Neural progenitor cell (in vitro differentiated cells): Measurements from ENCODE around the gene MCTP2. TPM values are rescaled to one million over a fixed set of nuclear protein-coding genes. Genes with fewer than 3 reads are reported as not detected.
A peak's percentile ranks its signal among the peaks of the same experiment; 100 is the strongest.

Experiments
- DNase-seq: peaks from one replicate; pipeline ENCODE4 v3.0.0-alpha.2; 2016; ENCODE audit warnings: low spot score
- H2AFZ ChIP-seq: fragments of 200-600 bp; sonication (generic); replicated peaks from 2 replicates; pipeline ENCODE4 v1.6.1; 2016; ENCODE audit warnings: antibody characterized with exemption
- H3F3A ChIP-seq: fragments of 200-600 bp; sonication (generic); 2 replicates; pipeline ENCODE4 v1.6.1; 2016; ENCODE audit warnings: antibody characterized with exemption, low read depth
- H3K27ac ChIP-seq: fragments of 200-600 bp; sonication (generic); 2 replicates; pipeline ENCODE4 v1.5.1; 2016; ENCODE audit warnings: mild to moderate bottlenecking
- H3K27me3 ChIP-seq: fragments of 200-600 bp; sonication (generic); 2 replicates; pipeline ENCODE4 v1.6.1; 2016; ENCODE audit warnings: mild to moderate bottlenecking, moderate library complexity
- H3K36me3 ChIP-seq: fragments of 200-600 bp; sonication (generic); 2 replicates; pipeline ENCODE4 v1.5.1; 2016
- H3K4me1 ChIP-seq: fragments of 200-600 bp; sonication (generic); 2 replicates; pipeline ENCODE4 v1.6.1; 2016; ENCODE audit warnings: mixed run types
- H3K4me2 ChIP-seq: fragments of 200-600 bp; sonication (generic); 2 replicates; pipeline ENCODE4 v1.6.1; 2016
- H3K4me3 ChIP-seq: fragments of 200-600 bp; sonication (generic); 2 replicates; pipeline ENCODE4 v1.5.1; 2016
- H3K79me2 ChIP-seq: fragments of 200-600 bp; sonication (generic); 2 replicates; pipeline ENCODE4 v1.6.1; 2016; ENCODE audit warnings: low read depth
- H3K9ac ChIP-seq: fragments of 200-600 bp; sonication (generic); 2 replicates; pipeline ENCODE4 v1.6.1; 2016
- H3K9me3 ChIP-seq: fragments of 200-600 bp; sonication (generic); 2 replicates; pipeline ENCODE4 v1.5.1; 2016; ENCODE audit warnings: low read depth
- H4K20me1 ChIP-seq: fragments of 200-600 bp; sonication (generic); 2 replicates; pipeline ENCODE4 v1.6.1; 2016; ENCODE audit warnings: low read depth
- H3K27ac Mint-ChIP-seq: 3 replicates; pipeline ENCODE4 v1.8.0; 2021; ENCODE audit warnings: mixed read lengths
- H3K27me3 Mint-ChIP-seq: 2 replicates; pipeline ENCODE4 v1.8.0; 2022; ENCODE audit warnings: low read depth, mild to moderate bottlenecking, inconsistent platforms, moderate library complexity, mixed read lengths; ENCODE audit not compliant: insufficient read depth
- H3K36me3 Mint-ChIP-seq: 3 replicates; pipeline ENCODE4 v1.8.0; 2021; ENCODE audit warnings: mixed read lengths
- H3K4me1 Mint-ChIP-seq: 3 replicates; pipeline ENCODE4 v1.8.0; 2021; ENCODE audit warnings: mixed read lengths
- H3K4me3 Mint-ChIP-seq: 3 replicates; pipeline ENCODE4 v1.8.0; 2021; ENCODE audit warnings: mild to moderate bottlenecking, moderate library complexity, mixed read lengths
- H3K9me3 Mint-ChIP-seq: 3 replicates; pipeline ENCODE4 v1.8.0; 2020; ENCODE audit warnings: mixed read lengths
- EZH2 ChIP-seq: fragments of 200-600 bp; sonication (generic); IDR thresholded peaks from 2 replicates; pipeline ENCODE4 v1.6.1; 2017; ENCODE audit warnings: antibody characterized with exemption, mild to moderate bottlenecking, moderate library complexity
- EZH2phosphoT487 ChIP-seq: fragments of 200-600 bp; sonication (generic); IDR thresholded peaks from 2 replicates; pipeline ENCODE4 v1.6.1; 2017; ENCODE audit warnings: antibody characterized with exemption
- total RNA-seq: library from RNA; depleted of rRNA; stranded (reverse); fragments of >200 nt; gene quantifications from 2 replicates; pipeline ENCODE4 v1.2.3, GENCODE V29; 2015; ENCODE audit warnings: low replicate concordance
- TF ChIP-seq, protein P1 (sequence below): fragments of 200-600 bp; sonication (generic); IDR thresholded peaks from 2 replicates; pipeline ENCODE4 v1.5.1; 2017; ENCODE audit warnings: antibody characterized with exemption, mild to moderate bottlenecking

The MCTP2 gene
- total RNA-seq, 1 donor from 2014 or later = 0.17 TPM

DNA sequence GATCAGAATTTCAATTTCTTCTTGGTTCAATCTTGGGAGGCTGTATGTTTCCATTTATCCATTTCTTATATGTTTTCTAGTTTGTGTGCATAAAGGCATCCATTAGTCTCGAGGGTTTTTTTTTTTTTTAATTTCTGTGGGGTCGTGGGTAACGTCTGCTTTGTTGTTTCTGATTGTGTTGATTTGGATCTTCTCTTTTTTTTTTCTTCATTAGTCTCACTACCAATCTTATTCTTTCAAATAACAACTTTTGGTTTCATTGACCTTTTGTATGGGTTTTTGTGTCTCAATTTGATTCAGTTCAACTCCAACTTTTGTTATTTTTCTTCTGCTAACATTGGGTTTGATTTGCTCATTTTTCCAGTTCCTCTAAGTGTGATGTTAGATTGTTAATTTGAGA, 48.9 kb downstream of the MCTP2 start:
- Histone ChIP-seq H3K27me3 (no peaks in the 10 kb centered on the region), H3K36me3 (no peaks in the 10 kb centered on the region), H3K27ac (no peak overlapping the region), H3K4me1 (no peaks in the 10 kb centered on the region), H3K79me2 (no peaks in the 10 kb centered on the region), H3K9me3 (no peaks in the 10 kb centered on the region), H3K4me3 (no peak overlapping the region), H4K20me1 (no peaks in the 10 kb centered on the region), H3K4me2 (no peak overlapping the region), H2AFZ (no peak overlapping the region), H3F3A (no peaks in the 10 kb centered on the region), H3K9ac (no peak overlapping the region)
- H3K27me3 Mint-ChIP-seq = no peaks in the 10 kb centered on the region
- no peaks in the 10 kb centered on the region for H3K36me3 Mint-ChIP-seq
- no peaks in the 10 kb centered on the region for H3K9me3 Mint-ChIP-seq
- no peak overlapping the region for H3K27ac Mint-ChIP-seq
- H3K4me1 Mint-ChIP-seq = peaks cover 8% of the 10 kb centered on the region
- no peak overlapping the region for H3K4me3 Mint-ChIP-seq
- TF ChIP-seq EZH2 (no peak), EZH2phosphoT487 (no peak)
- TF ChIP-seq, protein P1, sequence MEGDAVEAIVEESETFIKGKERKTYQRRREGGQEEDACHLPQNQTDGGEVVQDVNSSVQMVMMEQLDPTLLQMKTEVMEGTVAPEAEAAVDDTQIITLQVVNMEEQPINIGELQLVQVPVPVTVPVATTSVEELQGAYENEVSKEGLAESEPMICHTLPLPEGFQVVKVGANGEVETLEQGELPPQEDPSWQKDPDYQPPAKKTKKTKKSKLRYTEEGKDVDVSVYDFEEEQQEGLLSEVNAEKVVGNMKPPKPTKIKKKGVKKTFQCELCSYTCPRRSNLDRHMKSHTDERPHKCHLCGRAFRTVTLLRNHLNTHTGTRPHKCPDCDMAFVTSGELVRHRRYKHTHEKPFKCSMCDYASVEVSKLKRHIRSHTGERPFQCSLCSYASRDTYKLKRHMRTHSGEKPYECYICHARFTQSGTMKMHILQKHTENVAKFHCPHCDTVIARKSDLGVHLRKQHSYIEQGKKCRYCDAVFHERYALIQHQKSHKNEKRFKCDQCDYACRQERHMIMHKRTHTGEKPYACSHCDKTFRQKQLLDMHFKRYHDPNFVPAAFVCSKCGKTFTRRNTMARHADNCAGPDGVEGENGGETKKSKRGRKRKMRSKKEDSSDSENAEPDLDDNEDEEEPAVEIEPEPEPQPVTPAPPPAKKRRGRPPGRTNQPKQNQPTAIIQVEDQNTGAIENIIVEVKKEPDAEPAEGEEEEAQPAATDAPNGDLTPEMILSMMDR = no peak
- DNase-seq = no peak

- DNase-seq = no peak
- Histone ChIP-seq H3K9ac (no peak overlapping the region), H3K79me2 (no peaks in the 10 kb centered on the region), H2AFZ (no peak overlapping the region), H3K4me3 (no peak overlapping the region), H3K27ac (no peak overlapping the region), H3K36me3 (no peaks in the 10 kb centered on the region), H3K9me3 (no peaks in the 10 kb centered on the region), H3K4me1 (peaks cover 3% of the 10 kb centered on the region), H3K4me2 (no peak overlapping the region), H3F3A (no peaks in the 10 kb centered on the region), H4K20me1 (no peaks in the 10 kb centered on the region), H3K27me3 (no peaks in the 10 kb centered on the region)
- H3K27me3 Mint-ChIP-seq = no peaks in the 10 kb centered on the region
- no peak for TF ChIP-seq EZH2
- TF ChIP-seq, protein P1 = no peak
- TF ChIP-seq EZH2phosphoT487 = no peak
- no peak overlapping the region for H3K4me3 Mint-ChIP-seq
- H3K36me3 Mint-ChIP-seq = no peaks in the 10 kb centered on the region
- H3K27ac Mint-ChIP-seq = no peak overlapping the region
- no peaks in the 10 kb centered on the region for H3K9me3 Mint-ChIP-seq
- H3K4me1 Mint-ChIP-seq = peaks cover 12% of the 10 kb centered on the region
Observed at GRCh38 chr15:94282269-94283250, 51.2 kb downstream of the MCTP2 start.

DNA sequence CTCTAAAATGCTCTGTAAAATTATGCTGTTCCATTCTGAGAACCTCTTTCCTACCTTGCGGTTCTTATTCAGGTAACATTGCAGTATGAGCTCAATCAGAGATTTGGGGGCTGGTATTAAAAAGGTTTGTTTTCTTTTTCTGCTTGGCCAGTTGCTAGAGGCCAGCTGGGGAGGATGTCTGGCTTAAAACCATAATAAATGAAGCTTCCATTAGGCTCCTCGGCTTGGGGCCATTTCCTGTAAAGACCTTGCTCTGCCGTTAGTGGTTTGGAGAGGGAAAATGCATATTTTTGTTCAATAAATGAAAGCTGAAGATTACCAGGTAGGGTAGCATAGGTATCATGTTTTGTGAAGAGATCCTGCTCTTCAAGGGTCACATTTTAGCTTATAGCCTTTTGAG, 55.2 kb downstream of the MCTP2 start:
- Histone ChIP-seq H3K27ac (no peak overlapping the region), H3K27me3 (no peaks in the 10 kb centered on the region), H3K4me3 (no peak overlapping the region), H4K20me1 (no peaks in the 10 kb centered on the region), H3K36me3 (no peaks in the 10 kb centered on the region), H3F3A (no peaks in the 10 kb centered on the region), H3K9ac (no peak overlapping the region), H3K4me1 (peaks cover 7% of the 10 kb centered on the region), H2AFZ (peak overlapping the region; percentile 48), H3K79me2 (no peaks in the 10 kb centered on the region), H3K9me3 (no peaks in the 10 kb centered on the region), H3K4me2 (no peak overlapping the region)
- H3K9me3 Mint-ChIP-seq = peaks cover 6% of the 10 kb centered on the region
- no peaks in the 10 kb centered on the region for H3K36me3 Mint-ChIP-seq
- no peaks in the 10 kb centered on the region for H3K27me3 Mint-ChIP-seq
- TF ChIP-seq EZH2 (no peak), EZH2phosphoT487 (no peak)
- TF ChIP-seq, protein P1 = no peak
- H3K4me3 Mint-ChIP-seq = no peak overlapping the region
- H3K27ac Mint-ChIP-seq = no peak overlapping the region
- no peak for DNase-seq
- H3K4me1 Mint-ChIP-seq = peaks cover 16% of the 10 kb centered on the region
